HG03520 (cell line): ENCODE data around the gene GET4.
"Not testable (repeated sequence)": the region's sequence is repeated elsewhere in the genome, so short reads cannot be mapped to it uniquely, and the experiment has no call there.

Source experiments
- ATAC-seq: cut with Tn5 transposase; IDR thresholded peaks from one replicate; pipeline ENCODE4 v1.9.1; 2021; ENCODE audit warnings: mild to moderate bottlenecking, moderate library complexity; ENCODE audit not compliant: unreplicated experiment

The GET4 gene

DNA sequence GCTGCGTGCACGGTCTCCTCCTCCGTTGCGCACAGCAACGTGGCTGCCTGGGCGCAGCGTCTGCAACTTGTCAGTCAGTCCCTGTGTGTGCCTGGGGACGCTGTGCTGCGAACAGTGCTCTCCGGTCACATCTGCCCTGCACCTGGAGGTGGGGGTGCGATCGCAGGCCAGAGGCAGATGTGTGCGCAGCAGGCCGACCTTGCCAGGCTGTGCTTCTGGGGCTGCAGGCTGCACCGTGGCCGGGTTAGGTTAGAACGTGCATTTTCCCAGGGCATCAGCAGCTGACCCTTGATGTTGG is 8.2 kb upstream of the GET4 start:
- ATAC-seq, result no peak

DNA sequence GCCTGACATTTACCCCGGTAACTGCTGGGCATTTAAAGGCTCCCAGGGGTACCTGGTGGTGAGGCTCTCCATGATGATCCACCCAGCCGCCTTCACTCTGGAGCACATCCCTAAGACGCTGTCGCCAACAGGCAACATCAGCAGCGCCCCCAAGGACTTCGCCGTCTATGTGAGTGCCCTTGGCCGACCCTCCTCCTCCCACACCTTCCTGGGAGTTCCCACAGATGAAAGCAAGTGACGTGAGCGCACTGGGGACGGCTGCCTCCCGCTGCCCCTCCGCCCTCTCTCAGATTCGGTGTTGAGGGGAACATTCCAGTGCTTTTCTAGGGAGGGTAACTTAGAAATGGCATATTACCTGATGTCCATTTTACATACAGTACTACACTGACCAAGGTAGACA is 7.0 kb upstream of the GET4 start:
- ATAC-seq, result no peak

DNA sequence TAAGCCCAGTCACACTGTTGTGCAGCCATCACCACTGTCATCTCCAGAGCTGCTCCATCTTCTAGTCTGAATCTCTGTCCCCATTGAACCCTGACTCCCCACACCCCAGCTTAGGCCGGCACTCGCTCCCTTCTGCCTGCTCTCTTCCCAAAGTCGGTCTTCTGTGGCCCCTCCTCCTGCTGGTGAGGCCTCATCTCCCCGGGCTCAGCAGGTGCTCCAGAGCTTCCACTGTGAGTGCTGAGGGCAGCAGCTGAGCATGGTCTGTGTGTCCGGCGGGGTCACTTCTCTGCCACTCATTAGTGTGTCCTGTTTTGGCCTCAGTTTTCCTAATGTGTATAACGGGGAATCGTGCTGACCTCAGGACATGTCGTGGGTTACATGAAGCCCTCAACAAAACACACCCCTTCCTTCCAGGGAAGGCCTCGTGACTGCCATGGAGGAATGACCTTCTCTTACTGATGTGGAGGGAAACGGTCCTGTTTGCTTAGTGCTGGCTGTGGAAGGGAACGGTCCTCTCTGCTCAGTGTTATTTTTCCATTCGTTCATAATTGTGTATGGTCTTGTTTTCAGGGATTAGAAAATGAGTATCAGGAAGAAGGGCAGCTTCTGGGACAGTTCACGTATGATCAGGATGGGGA is 4.3 kb upstream of the GET4 start:
- ATAC-seq, result no peak

DNA sequence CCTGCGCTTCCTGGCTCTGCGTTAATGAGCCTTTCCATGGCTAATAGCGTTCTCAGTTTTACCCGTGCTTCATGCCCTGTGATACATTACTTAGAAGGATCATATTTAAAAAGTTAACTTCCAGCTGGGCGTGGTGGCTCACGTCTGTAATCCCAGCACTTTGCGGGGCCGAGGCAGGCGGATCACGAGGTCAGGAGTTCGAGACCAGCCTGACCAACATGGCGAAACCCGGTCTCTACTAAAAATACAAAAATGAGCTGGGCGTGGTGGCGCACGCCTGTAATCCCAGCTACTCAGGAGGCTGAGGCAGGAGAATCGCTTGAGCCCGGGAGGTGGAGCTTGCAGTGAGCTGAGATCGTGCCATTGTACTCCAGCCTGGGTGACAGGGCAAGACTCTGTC is 3.7 kb upstream of the GET4 start:
- not testable (repeated sequence) for ATAC-seq

DNA sequence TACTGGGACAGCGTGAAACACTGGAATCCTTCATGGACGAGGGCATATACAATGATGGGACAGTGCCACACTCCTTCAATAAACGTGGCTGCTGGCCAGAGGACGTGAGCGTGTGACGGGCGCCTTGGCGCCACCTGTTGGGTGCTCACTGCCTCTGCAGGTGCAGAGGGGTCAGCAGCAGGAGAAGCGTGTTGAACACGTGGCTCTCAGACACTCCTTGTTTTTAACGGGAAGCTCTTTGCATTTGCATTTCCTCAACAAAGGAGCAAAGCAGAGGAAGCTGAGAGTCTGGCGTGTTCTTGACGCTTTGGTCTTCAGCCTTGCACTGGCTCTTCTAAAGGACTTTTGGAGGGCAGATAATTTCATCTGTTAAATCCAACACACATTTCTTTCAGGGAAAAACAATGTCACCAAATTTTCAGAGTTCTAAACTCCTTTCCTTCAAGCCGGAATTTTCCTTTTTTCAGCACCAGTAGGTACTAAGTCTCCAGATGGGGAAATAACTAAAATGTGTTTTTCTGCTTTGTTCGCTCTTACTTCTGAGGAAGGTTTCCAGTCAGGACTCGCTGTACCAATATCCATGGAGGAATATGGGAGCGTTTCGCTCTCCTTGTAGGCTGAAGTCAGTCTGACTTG is 2.9 kb upstream of the GET4 start:
- ATAC-seq, result no peak

DNA sequence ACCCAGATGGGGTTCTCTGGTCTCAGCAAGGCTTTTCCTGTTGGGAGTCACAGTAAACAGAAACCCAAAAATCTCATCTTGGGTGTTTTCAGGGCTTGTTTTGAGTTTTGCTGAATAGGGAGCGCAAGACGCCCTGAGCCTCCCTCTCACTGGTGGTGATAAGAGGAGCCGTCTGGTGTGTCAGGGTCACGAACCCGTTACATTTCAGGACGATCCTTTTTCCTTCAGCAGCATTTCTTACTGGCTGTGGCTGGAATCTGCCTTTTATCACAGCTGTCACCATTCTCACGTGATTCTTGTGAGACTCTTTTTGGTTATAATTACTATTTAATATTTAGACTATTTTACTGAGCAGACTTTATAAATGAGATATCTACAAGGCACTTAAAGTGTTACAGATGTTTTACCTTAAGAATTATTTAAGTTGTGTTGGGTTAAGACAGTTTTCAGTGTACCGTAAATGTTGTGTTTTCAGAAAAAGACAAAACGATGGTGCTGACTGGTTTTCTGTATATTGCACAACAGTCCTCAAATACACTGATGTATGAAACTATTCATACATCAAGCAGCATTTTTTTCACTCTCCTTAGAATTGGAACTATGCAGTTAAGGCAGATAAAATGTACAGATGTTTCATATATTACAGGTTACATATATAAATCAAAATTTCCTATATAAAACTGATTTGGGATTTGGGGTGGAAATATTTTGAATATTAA is 2.2 kb upstream of the GET4 start:
- no peak for ATAC-seq

DNA sequence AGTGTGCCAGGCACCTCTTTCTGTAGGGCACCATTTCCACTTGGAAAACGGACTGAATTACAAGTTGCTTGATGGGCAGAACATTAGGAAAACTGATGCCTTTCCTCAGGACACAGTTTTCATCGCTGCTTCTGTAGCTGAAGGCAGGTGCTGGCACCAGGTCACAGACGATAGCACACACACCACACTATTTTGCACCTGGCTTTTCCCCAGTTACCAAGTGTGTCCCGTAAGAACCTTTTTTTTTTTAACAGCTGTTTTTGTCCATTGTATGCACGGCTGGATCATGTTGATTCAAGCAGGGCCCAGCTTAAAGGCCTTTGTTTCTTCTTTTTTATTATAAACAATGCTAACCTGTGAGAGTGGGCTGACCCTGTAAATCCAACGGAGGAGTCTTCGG is 1.3 kb upstream of the GET4 start:
- ATAC-seq, result no peak

DNA sequence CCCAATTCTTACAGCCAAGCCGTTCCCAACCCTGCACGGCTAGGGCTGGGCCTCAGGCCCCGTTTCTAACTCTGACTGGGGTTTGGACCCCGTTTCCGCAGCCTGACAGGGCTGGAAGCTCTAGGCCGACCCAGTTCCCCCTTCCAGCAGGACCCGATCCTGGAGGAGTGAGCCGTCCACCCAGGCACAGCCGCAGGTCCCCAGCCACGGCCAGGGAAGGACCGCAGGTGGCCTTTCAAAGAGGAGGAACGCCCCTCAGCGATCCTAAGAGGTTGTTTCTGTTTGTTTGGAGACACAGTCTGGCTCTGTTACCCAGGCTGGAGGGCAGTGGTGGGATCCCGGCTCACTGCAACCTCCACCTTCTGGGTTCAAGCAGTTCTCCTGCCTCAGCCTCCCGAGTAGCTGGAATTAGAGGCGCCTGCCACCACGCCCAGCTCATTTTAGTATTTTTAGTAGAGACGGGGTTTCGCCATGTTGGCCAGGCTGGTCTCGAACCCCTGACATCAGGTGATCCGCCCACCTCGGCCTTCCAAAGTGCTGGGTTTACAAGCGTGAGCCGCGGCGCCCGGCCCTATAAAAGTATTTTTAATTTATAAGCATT is 778 bp upstream of the GET4 start:
- ATAC-seq, result no peak

DNA sequence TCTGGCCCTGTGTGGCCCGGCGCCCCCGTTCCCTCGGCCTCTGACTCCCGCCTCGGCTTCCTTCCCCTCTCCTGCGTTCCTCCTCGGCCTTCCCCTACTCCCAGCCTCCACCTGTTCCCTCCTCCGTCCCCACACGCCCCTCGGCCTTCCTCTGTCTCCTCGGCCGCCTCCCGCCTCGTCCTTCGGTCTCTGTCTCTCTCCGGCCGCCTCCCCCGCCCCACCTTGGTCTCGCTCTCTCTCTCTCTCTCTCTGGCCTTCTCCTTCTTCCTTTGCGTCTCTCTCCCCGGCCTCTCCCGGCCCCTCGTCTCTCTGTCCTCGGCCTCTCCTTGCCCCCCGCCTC is 588 bp downstream of the GET4 start:
- ATAC-seq, result peak; percentile 25

DNA sequence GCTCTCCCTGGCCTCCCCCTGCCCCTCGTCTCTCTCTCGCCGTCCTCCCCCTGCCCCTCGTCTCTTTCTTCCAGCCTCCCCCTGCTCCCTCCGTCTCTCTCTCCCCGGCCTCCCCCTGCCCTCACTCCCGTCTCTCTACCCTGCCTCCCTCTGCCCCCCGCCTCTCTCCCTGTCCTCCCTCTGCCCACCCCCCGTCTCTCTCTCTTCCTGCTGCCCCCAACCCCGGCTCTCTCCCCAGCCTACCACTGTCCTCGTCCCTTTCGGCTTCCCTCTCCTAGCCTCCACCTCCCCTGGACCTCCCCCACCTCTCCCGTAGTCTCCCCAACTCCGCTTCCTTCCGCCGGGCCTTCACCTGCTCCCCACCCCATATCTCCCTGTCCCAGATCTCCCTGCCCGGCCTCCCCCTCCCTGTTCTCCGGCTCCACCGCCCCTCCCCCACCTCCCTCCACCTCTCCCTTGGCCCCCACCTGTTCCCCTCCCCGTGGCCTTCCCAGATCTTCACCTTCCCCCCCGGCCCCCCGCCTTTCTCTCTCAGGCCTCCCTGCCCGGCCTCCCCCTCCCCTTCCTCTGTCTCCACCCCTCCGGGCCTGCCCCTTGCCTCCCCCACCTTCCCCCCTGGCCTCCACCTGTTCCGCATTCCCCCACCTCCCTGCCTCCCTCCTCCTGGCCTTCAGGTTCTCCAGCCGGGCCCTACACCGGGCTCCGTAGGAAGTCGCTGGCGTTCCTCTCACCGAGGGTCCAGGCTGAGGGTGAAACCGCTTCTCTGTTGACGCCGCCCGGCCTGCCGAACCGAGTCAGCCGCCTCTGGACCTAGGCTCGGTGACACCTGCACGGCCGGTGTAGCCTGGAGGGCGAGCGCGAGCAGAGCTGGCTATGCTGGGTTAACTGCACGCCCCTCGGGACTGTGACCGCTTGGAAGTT is 1.2 kb downstream of the GET4 start:
- no peak for ATAC-seq

DNA sequence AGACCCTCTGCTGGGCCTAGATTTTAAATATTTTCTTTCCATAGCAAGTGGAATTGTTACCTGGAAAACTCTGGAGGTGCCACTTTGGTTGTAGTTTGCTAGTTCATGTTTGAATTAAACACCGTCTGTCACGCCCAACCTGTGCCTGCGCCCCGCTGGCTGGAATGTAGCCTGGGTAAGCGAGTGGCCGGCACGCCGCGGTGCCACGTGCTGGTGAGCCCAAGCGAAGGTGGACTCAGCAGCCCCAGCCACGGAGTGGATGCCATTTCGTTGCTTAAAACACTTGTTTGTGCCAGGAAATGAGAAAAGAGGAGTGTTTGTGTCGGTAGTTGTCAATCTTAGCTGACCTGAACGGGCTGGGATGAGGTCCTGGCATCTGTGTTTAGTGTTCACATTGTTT is 2.7 kb downstream of the GET4 start:
- ATAC-seq, result no peak

DNA sequence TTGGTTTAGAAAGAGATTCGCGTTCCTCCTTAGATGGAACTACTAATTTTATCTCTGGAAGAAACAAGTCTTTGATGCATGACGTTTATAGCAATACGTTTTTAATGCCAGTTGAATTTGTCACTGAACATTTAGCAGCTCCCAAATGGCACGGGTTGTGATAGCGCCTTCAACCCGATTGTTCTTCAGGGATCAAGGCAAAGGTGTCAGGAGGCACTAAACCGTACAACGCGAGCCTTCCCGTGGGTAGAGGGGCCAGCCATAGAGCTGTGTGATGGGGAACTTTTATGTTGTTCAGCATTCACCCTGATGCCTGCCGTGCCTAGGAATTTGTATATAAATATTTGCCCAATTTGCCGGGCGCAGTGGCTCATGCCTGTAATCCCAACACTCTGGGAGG is 3.4 kb downstream of the GET4 start:
- ATAC-seq, result no peak

DNA sequence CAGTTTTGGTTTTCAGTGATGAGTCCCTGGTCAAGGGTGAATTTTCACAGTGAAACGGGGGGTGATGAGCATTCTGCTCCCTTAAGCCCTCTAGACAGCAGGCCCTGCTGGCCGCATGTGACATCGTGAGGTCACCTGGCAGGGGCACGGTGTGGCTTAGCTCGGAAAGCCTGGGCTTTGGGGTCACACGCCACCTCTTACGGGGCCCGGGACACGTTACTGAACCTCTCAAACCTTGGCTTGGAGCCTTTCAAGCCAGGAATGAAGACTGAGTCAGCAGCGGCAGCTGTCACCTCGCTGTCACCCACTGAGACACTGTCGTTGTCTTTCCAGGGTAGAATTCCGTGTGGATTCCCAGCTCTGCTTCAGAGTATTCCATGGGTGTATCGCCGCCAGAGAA is 4.1 kb downstream of the GET4 start:
- no peak for ATAC-seq

DNA sequence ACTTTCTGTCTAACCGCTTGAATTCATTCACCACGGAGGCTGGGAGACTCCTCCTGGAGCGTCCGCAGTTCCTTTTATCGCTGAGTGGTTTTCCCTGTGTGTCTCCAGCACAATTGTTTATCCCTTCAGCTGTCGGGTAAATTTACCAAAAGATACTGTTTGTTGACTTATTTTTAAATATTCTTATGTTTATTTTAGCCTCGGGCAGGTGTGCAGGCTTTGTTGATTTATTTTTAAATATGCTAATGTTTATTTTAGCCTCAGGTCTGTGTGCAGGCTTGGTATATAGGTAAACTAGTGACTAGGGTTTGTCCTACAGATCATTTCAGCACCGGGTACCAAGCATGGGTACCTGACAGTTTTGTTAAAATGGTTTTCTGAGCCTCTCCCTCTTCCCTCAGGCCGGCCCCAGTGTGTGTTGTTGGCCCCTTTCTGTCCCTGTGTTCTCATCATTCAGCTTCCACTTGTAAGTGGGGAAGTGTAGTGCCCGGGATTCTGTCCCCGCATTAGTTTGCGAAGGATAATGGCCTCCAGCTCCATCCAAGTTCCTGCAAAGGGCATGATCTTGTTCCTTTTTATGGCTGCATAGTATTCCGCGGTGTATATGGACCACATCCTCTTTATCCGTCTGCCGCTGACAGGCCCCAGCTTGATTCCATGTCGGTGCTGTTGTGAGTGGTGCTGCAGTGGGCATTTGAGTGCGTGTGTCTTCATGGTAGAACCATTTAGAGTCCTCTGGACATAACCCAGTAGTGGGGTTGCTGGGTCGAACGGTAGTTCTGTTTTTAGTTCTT is 5.3 kb downstream of the GET4 start:
- no peak for ATAC-seq

DNA sequence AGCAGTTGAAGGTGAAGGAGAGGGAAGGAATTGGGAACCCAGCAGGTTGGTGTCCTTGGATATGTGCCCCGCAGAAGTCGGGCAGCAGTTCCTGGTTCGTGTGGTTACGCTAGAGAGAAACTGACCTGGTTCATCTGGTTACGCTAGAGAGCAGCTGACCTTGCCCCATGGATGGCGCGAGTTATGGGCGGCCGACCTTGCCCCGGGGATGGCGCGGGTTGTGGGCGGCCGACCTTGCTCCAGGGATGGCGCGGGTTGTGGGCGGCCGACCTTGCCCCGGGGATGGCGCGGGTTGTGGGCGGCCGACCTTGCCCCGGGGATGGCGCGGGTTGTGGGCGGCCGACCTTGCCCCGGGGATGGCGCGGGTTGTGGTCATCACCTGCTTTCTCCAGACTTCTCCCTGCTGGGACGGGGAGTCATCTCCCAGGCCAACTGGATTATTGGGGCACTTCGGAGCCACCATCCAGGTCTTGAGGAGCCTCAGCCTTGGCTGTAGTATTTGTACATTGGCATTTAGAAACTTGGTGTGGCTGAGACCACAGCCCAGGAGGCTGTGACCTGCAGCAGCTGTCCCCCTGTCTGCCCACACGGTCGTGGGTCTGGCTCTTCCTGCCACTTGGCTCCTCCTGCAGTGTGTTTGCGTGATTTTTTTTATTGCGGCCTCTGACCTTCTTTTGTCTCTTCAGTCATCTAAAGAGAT is 6.1 kb downstream of the GET4 start:
- ATAC-seq, result no peak

DNA sequence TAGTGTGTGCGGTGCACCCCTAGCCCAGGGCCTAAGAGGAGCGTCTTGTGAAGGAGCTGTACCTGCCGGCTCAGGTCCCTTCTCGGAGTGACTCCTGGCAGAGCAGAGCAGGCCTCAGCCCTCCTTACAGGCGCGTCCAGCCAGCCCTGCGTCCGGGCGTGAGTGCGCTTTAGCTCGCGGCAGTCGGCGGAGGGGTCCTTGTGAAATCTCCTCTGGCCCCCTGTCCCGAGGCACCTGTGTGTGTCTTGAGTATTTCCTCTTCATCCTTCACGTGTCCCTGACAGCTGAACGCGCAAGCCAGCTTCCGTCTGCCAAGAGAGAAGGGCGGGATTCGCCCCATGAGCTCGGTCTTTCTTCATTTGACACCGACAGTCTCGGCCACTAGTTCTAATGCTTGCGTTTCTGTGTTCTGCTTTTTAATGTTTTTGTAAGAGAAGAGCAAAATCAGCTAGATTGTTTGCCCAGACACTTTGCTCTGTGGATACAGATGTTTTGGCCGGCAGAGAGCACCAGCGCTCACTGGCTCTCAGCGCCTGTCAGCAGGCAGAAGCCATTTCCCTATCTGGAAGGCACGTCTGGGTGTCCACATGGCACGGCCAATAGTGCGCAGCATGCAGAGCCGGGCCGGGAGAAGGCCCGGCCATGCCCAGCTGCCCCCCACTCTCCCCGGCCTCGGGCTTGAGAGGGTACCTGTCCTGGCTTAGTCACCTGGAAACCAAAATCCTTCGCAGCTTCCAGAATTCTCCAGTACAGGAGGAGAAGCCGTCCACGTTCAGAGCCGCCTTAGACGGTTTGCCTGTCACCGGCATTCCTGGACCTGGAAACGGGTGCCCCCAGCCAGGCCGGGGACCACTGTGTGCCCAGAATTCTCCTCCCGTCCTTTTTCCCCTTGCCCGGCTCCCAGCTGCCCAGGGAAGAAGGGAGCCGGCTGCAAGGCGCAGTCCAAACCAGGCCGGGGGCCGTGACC is 7.0 kb downstream of the GET4 start:
- no peak for ATAC-seq

DNA sequence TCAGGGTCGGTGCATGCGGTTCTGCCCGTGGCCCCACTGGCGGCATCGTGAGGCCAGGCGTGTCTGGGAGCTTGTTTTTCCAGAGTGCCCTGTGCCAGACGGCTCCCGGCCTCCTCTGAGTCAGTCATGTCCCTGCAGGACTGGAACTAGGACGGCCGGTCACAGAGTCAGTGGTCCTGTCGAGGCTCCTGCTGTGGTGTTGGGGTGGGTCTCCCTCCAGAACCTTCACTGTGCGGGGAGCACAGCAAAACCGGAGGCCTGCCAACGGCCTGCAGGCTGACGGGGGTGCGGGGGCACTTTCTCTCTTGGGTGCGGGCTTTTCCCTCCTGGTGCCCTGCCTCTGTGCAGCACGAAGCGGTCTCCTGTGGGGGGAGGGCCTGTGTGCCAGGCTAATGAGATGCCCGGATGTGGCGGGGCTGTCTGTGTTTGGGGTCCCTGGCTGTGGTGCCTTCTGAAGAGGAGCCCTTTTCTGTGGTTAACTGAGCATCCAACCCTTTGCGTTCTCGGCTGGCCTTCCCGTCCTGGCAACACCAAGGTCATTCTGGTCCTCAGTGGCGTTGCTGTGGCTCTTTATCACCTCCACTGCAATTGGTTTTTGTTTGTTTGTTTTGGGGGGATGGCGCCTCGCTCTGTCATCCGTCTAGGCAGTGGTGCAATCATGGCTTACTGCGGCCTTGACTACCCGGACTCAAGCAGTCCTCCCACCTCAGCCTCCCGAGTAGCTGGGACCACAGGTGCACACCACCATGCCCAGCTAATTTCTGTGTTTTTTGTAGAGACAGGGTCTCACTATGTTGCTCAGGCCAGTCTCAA is 8.0 kb downstream of the GET4 start:
- ATAC-seq, result no peak
